ENCODE data around the gene GPR180.

GPR180 gene

DNA sequence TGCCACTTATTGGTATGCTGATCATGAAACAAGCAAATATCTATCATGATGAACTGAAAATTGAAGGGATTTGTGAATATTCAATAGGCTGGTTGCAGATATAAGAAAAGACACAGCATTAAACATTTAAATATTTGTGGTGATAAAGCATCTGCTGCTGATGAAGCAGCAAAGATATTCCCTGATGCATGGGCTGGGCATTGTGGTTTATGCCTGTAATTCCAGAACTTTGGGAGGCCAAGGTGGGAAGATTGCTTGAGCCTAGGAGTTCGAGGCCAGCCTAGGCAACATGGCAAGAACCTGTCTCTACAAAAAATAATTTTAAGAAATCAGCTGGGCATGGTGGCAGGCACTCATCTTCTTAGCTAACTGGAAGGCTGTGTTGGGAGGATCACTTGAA lies 54.5 kb downstream of the GPR180 start:
- DNase-seq (ENCODE audit: low read depth) = no peak

DNA sequence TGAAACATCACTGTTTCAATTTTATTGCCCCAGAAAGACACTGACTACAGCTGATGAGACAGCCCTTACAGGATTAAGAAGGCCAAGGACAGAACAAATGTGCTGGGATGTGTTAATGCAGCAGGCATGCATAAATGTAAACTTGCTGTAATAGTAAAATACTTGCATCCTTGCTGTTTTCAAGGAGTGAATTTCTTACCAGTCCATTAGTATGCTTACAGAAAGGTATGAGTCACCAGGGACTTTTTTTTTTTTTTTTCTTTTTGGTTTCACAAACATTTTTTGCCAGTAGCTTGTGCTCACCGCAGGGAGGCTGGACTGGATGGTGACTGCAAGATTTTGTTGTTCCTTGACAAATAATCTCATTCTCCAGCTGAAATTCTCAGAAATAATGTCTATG lies 55.1 kb downstream of the GPR180 start:
- no peak for DNase-seq (ENCODE audit: low read depth)

DNA sequence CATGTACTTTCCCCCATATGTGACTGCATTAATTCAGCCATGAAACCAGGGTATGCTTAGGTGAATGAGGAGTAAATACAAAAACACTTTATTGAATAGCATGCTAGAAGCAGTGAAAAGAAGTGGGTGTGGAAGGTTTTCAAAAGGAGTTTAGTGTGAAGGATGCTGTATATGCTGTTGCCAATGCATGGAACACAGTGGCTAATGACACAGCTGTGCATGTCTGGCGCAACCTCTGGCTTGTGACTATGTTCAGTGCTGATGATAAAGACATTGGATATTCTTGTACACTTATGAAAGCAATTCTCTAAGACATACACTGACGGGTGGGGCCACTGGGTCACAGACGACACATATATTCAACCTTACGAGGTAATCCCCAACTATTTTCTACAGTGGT lies 55.5 kb downstream of the GPR180 start:
- no peak for DNase-seq (ENCODE audit: low read depth)

DNA sequence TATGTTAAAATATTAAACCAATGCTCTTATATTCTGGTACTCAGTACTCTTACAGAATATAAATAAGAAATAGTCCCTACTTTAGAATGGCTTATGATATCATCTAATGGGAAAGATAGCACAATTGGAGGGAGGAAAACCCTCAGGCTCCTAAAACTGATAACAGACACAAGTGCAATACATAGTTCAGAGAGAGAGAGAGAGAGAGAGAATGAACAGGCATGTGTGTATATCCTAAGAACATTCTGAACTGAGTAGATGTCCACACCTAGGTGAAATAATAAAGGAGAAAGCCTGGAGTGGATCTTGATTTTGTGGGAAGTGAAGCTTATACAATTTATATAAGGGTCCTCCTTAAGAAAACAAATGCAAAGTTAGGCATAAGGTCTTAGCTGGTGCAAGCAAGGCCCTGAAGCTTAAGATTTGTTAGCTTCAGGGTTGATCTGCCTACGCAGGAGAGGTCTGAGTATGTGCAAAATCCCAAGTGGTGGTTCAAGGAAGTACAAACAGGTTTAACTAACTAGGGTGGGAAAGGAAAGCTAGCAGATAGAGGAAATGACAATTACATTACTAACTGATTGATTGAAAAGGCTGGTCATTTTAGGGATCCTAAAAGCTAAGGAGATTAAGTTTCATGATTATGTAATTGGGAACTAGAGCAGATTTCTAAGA lies 57.4 kb downstream of the GPR180 start:
- no peak for DNase-seq (ENCODE audit: low read depth)

DNA sequence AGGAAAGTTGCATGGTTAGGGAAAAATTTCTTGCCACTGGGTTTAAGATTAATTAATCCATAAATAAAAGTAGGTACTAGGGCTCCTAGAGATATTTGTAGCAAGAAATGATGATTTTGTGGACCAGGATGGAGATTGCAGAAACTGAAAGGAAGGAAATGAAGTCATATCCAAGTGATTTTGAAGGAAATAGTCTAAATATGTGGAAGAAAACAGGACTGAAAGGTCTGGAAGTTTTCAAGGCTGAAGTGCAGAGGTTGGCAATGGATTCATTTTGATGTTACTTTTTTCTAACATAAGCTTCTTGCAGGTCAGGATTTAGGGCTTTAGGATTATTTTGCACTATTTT lies 57.9 kb downstream of the GPR180 start:
- DNase-seq (ENCODE audit: low read depth) = no peak

DNA sequence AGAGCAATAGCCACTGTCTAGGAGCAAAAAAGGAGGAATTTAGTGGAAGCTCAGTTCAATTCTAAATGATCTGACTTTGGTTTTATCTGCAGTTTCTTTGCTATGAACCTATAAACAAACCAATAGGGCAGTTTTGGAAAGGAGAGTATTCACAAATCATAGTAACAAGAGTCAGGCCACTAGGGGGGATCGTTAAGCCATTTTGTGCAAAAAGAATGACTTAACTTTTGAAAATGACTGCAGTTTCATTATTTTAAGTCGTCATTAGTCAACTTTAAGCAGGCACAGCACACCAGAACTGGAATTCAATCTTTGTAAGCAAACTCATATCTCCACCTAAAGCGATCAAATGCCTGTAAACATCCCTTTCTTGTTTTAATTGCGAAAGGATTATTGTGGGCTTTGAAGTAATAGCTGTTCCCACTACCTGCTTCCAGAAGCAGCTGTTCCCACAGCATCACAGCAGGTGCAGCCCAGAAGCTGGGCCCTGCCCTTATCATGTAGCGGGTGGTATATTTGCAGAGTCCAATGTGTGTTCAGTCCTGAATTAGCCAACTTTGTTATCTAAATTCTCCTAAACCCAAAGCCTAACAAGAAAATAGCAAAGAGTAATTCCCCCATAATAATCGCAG lies 59.2 kb downstream of the GPR180 start:
- DNase-seq (ENCODE audit: low read depth) = no peak

DNA sequence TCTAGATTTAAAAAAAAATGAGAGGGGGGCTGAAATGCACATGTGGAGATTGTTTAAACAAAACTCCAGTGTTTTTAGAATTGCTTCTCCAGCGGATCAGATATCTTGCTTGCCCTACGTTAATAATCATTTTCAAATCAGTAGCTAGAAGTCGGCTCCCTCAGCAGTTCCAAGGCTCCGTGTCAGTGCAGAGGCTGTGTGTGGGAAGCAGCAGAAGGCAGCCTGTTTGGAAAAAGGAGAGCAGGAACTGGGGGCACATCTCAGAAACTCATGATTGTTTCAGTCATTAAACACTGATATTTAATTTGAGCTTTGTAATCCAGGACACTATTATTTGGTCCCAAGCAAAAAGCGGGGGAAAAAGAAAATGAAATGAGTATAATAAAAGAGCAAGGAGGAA lies 59.7 kb downstream of the GPR180 start:
- DNase-seq (ENCODE audit: low read depth) = no peak

DNA sequence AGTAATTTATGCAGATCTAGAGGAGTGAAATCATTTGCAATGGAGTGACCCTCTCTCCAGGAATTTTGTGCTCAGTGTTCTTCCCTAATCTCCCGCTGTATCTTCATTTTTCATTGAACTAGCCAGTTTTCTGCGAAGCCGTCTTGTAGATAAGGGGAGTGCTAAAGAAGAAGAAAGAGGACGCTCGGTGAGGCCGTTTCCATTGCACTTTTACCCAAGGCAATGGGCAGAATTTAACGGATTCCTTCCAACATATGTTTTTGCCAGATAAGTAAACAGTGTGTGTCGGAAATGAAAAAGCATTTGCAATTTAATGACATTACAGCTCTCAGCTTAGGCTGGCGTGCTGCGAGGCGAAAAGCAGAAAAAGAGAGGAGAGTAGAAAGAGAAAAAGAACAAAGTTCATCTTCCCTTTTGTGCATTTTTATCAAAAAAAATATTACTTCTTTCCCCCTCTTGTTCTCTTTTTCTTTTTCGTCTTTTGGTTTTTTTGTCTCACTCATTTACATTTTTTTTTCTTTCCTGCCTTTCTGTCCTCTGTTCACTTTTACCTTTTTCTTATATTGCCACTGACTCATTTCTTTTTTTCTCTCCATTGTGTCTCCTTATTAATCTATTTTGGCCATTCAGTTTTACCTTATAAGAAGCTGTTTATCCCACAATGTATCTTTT lies 60.8 kb downstream of the GPR180 start:
- no peak for DNase-seq (ENCODE audit: low read depth)

DNA sequence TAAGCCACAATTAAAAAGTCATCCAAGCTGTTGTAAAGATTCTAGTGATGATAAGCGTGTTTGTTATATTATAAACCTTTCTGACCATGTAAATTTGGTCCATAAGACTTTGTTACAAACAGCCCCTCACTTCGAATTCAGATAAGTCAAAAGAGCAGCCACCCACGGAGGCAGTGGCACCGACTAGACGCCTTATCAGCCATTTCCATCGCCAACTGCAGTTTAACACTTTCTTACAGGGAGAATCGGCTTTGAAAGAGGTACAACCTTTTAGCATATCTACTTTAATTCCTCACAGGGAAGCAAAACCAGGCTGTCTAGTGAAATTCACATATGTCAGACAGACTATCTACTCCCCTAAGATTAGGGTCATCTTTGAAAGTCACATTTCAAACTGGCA lies 63.2 kb downstream of the GPR180 start:
- no peak for DNase-seq (ENCODE audit: low read depth)

DNA sequence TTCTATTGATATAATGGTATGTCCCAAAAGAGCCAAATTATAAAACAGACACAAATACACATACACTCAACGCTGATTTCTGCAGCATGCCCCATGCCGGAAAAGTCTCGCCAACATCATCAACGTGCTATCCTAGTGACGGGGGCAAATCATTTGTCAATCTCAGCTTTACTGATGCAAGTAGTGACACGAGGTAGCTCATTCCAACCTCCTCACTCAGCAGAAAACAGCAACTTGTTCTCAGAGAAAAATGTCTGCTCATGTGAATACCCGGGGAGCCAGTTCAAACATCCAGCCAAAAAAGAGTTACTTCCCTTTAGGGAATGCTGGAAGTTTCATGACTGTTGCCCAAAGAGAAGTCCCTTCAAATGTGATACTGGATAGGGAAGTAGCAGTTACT lies 64.4 kb downstream of the GPR180 start:
- no peak for DNase-seq (ENCODE audit: low read depth)

DNA sequence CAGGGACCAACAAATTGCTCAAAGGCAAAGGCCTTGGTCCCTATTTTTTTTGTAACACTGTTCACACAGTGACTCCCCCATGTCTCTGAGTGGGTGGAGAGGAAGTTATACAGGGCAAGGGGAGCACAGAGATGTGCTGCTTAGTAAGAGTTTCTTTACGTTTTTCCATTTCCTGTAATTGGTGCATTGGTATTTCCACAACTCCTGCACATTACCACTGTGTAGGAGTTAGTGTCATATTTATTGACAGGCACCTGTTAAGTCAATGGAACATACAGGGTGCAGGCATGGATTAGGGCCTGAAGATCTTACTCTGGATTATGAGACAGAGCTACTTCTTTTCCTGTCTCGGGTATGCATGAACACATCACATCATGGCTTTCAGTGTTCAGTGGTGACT lies 65.5 kb downstream of the GPR180 start:
- DNase-seq (ENCODE audit: low read depth) = no peak

DNA sequence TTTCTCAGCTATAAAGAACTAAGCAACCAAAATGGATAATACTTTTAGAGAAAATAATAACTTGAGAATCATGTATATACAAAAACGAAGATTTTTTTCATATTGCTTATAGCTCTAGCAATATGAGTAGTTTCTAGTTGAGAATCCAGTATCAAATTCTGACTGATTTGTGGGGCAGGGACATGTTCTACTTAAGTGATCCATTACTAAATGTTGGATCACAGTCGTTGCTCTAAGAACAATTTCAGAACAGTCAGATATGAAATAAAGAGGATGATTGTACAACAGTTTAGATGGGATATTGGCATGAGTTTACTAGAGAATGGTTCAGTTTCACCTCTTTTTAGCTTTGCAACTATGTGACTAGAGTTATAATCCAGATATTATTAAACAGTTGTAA lies 70.7 kb downstream of the GPR180 start:
- no peak for DNase-seq (ENCODE audit: low read depth)

DNA sequence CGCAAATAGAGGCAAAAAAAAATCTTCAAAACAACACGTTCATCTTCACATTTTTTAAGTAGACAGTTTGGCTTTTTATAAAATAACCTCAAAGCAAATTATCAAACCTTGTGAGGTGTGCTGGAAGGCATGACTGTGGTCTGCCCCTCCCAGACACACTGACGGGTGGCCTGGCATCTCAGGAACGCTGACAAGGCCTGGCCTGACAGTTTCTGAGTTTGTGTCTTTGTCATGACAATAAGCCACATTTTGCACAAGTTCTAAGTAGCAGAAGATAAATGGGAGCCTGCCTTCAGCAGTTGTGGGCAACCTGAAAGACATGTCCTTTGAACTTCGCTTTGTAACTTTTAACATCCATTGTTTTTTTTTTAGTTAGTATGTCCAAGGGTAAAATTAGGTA lies 72.2 kb downstream of the GPR180 start:
- no peak for DNase-seq (ENCODE audit: low read depth)

DNA sequence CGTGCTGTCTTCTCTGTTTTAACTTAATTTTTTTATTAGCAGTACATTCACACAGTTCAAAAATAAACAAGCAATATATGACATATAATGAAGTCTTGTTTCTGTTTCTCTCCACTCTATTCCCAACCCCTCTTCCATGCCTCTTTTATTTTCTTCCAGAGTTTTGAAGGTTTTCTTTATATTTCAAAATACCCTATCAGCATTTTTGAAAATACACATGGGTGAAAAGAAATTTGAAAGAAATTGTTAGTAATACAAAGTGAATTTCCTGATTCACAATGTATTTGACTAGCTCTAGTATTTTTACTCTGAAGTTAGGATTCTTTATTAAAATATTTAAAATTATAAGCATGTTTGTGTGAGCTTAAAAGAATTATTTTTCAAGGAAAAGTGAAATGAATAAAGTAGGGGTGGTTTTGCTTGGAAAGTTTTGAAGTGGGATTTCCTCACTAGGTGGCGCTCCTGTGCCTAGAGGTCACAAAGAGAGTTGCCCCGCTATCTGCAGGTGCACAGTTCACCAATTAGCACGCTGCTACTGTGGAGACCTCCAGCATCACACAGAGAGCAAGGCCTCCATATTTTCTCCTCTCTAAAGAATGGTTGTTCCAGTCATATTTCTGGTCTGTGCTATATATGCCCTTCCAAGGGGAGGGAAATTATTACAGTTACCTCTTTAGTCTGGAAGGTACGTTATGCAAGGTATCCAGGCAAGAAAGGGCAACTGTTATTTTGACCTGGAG lies 73.1 kb downstream of the GPR180 start:
- peak; percentile 37 for DNase-seq (ENCODE audit: low read depth)

DNA sequence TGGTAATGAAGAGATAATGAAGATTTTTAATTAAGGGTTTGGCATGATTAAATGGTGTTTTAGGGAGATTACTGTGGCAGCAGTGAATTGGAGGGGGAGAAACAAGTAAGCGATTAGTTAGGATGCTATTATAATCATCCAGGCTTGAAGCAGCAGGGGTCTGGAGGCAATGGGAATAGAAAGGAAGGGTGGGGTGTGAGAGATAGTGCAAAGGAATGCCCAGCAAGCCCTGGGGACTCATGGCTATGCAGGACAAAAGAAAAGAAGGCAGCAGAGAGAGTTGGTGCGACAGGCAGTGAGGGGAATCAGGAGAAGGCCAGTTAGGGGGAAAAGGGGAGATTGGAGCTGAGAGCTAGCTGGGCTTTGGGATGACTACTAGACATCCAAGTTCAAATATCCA lies 76.1 kb downstream of the GPR180 start:
- DNase-seq (ENCODE audit: low read depth) = no peak

DNA sequence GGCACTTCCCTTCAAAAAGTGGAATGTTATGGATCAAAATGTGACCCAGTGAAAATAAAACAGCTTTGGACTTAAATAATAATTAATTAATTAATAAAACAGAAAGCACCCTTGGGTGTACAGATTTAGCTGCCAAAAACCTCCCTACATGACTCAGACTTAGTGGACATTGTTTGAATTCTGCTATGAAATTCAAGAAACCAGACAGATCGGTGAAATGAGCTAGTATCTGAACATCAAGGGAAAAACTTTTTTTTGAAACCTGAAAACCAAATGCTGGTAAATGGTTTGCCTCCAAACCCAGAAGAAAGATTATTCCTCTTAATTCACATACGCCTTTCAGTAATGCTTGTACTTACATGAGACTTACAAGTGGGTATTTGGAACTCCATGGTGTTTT lies 77.2 kb downstream of the GPR180 start:
- DNase-seq (ENCODE audit: low read depth) = no peak

DNA sequence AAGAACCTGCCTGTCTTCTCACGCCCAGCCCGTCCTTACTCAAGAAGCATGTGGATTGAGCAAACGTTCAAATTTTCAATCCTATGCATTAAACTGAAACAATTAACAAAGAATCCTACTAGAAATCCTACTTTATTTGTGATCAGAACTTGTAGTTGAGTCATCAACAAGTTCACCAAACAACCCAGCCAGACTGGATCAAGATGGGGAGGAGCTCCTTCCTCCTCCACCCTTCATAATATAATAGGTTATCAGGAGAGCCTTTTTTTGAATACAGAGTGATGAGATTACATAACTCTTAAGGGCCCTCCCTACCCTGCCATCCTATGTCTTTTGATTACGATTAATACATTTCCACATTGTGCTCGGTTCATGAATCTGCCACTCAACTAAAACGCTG lies 78.0 kb downstream of the GPR180 start:
- no peak for DNase-seq (ENCODE audit: low read depth)

DNA sequence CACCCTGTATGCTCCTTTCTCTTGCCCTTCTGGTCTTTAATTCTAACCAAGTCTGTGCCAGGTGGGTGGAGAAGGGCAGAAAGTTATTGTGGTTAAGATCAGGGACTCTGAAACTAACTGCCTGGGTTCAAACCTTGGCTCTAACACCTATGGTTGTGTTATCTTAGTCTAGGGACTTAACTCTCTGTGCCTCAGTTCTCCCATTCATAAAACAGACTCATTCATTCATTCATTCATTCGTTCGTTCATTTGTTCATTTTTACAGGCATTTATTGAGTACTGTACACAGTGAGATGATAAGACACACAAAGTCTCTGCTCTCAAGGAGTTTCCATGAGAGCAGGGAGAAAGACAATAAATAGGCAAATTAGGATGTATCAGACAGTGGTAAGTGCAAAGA lies 80.6 kb downstream of the GPR180 start:
- DNase-seq (ENCODE audit: low read depth) = no peak

DNA sequence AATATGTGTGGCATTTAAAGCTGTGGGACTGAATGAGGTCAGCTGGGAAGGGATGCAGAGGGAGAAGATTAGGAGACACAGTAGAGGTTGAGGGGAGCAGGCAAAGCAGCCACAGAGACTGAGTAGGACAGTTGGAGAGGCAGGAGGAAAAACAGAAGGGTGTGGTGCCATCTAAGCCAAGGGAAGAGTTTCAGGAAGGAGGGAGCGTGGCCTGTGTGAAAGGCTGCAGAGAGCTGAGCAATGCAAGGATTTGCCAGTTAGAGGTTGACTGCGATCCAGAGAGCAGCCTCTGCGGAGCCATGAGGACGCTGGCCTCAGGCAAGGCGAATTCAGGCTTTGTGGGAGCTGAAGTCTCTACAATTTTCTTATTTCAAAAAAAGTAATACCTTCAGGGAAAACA lies 81.8 kb downstream of the GPR180 start:
- no peak for DNase-seq (ENCODE audit: low read depth)

All from stimulated activated CD8-positive, alpha-beta memory T cell treated with anti-CD3 and anti-CD28 coated beads, Interleukin-15, amount 100 ng/mL, for 1 hour (primary cell).